ENCODE results near the gene ARL6IP5. TPM values are rescaled to one million over a fixed set of nuclear protein-coding genes. Genes with fewer than 3 reads are reported as not detected.

The ARL6IP5 gene
- total and polyA plus RNA-seq, 4 donors = 25.1 to 46.0 (median 33.8) TPM

DNA sequence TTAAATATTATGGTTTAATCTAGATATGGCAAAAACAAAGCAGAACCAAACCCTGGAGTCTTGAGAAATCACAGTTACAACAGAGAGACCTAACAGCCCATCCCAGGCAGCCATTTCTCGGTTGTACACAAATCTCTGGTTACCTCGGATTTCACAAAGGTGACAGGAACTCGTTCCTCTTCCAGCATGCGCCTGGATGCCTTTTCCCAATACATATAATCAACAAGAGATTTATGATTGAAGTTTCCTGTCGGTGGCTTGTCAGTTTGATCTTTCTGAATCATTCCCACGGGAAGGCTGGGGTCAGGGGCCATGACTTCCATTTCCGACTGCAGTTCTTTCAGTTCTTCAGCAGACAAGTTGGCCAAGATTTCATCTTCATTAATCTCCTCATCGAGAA lies 37.2 kb downstream of the ARL6IP5 start:
- DNase-seq (ENCODE audit: low spot score) = no peak
- WGBS = 57% methylated on average over 8 of the region's 8 CpGs
- no peaks in the 10 kb centered on the region for H3K36me3 ChIP-seq (ENCODE audit: control insufficient read depth in 4 of 4, insufficient read depth in 3 of 4, low read depth in 1 of 4, low read length in 3 of 4)
- no peaks in the 10 kb centered on the region for H3K27me3 ChIP-seq (ENCODE audit: control insufficient read depth in 4 of 4, insufficient read depth in 4 of 4, low read length in 3 of 4)
- no peak overlapping the region for H3K27ac ChIP-seq (ENCODE audit: low read depth in 1 of 2, low read length in 2 of 2)
- no peak for TF ChIP-seq EGR1 (IDR thresholded peaks at IDR 0.05; ENCODE audit: low read depth in 2 of 2)
- TF ChIP-seq JUND (IDR thresholded peaks at IDR 0.05) = no peak
- TF ChIP-seq, protein P1, sequence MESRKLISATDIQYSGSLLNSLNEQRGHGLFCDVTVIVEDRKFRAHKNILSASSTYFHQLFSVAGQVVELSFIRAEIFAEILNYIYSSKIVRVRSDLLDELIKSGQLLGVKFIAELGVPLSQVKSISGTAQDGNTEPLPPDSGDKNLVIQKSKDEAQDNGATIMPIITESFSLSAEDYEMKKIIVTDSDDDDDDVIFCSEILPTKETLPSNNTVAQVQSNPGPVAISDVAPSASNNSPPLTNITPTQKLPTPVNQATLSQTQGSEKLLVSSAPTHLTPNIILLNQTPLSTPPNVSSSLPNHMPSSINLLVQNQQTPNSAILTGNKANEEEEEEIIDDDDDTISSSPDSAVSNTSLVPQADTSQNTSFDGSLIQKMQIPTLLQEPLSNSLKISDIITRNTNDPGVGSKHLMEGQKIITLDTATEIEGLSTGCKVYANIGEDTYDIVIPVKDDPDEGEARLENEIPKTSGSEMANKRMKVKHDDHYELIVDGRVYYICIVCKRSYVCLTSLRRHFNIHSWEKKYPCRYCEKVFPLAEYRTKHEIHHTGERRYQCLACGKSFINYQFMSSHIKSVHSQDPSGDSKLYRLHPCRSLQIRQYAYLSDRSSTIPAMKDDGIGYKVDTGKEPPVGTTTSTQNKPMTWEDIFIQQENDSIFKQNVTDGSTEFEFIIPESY (IDR thresholded peaks at IDR 0.05) = no peak
- no peak for TF ChIP-seq RXRA (IDR thresholded peaks at IDR 0.05)
- no peak for TF ChIP-seq REST (IDR thresholded peaks at IDR 0.05)
- TF ChIP-seq FOXA2 (IDR thresholded peaks at IDR 0.05) = no peak
- TF ChIP-seq, protein P2, sequence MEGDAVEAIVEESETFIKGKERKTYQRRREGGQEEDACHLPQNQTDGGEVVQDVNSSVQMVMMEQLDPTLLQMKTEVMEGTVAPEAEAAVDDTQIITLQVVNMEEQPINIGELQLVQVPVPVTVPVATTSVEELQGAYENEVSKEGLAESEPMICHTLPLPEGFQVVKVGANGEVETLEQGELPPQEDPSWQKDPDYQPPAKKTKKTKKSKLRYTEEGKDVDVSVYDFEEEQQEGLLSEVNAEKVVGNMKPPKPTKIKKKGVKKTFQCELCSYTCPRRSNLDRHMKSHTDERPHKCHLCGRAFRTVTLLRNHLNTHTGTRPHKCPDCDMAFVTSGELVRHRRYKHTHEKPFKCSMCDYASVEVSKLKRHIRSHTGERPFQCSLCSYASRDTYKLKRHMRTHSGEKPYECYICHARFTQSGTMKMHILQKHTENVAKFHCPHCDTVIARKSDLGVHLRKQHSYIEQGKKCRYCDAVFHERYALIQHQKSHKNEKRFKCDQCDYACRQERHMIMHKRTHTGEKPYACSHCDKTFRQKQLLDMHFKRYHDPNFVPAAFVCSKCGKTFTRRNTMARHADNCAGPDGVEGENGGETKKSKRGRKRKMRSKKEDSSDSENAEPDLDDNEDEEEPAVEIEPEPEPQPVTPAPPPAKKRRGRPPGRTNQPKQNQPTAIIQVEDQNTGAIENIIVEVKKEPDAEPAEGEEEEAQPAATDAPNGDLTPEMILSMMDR (IDR thresholded peaks at IDR 0.05; ENCODE audit: low read depth, low read length, missing input control) = no peak
- no peak for TF ChIP-seq TAF1 (conservative IDR thresholded peaks at IDR 0.05)
- no peak for TF ChIP-seq NR2F2 (IDR thresholded peaks at IDR 0.05)
- TF ChIP-seq RAD21 (IDR thresholded peaks at IDR 0.05) = no peak
- TF ChIP-seq FOXA1 (IDR thresholded peaks at IDR 0.05) = no peak
- TF ChIP-seq HNF4G (IDR thresholded peaks at IDR 0.05) = no peak
- TF ChIP-seq YY1 (IDR thresholded peaks at IDR 0.05) = no peak
- TF ChIP-seq HNF4A (conservative IDR thresholded peaks at IDR 0.05) = no peak
- H3K9me3 ChIP-seq (ENCODE audit: control insufficient read depth in 4 of 4, low read length in 3 of 4) = no peaks in the 10 kb centered on the region
- H3K4me3 ChIP-seq (ENCODE audit: low read depth in 1 of 3, low read length in 3 of 3) = no peak overlapping the region
- H3K4me1 ChIP-seq (ENCODE audit: control insufficient read depth in 4 of 4, insufficient read depth in 4 of 4, low read length in 3 of 4) = no peaks in the 10 kb centered on the region
- no peak overlapping the region for H3K9ac ChIP-seq (ENCODE audit: low read depth in 1 of 2, low read length in 2 of 2)

- Histone ChIP-seq H3K9ac (ENCODE audit: low read depth in 1 of 2, low read length in 2 of 2) (no peak within 1 kb of the TSS), H3K36me3 (ENCODE audit: control insufficient read depth in 4 of 4, insufficient read depth in 3 of 4, low read depth in 1 of 4, low read length in 3 of 4) (no peaks in the 10 kb centered on the region), H3K9me3 (ENCODE audit: control insufficient read depth in 4 of 4, low read length in 3 of 4) (no peaks in the 10 kb centered on the region), H3K4me1 (ENCODE audit: control insufficient read depth in 4 of 4, insufficient read depth in 4 of 4, low read length in 3 of 4) (no peaks in the 10 kb centered on the region), H3K27me3 (ENCODE audit: control insufficient read depth in 4 of 4, insufficient read depth in 4 of 4, low read length in 3 of 4) (no peaks in the 10 kb centered on the region), H3K4me3 (ENCODE audit: low read depth in 1 of 3, low read length in 3 of 3) (no peak within 1 kb of the TSS), H3K27ac (ENCODE audit: low read depth in 1 of 2, low read length in 2 of 2) (no peak within 1 kb of the TSS)
- no peak for DNase-seq (ENCODE audit: low spot score)
- WGBS = 80% methylated on average over 3 of the region's 3 CpGs
- TF ChIP-seq RXRA (IDR thresholded peaks at IDR 0.05) (no peak), FOXA2 (IDR thresholded peaks at IDR 0.05) (no peak), REST (IDR thresholded peaks at IDR 0.05) (no peak), HNF4A (conservative IDR thresholded peaks at IDR 0.05) (no peak), JUND (IDR thresholded peaks at IDR 0.05) (no peak), HNF4G (IDR thresholded peaks at IDR 0.05) (no peak), FOXA1 (IDR thresholded peaks at IDR 0.05) (no peak), NR2F2 (IDR thresholded peaks at IDR 0.05) (no peak), YY1 (IDR thresholded peaks at IDR 0.05) (no peak), RAD21 (IDR thresholded peaks at IDR 0.05) (no peak), MAX (IDR thresholded peaks at IDR 0.05) (no peak), SP1 (IDR thresholded peaks at IDR 0.05) (no peak), EGR1 (IDR thresholded peaks at IDR 0.05; ENCODE audit: low read depth in 2 of 2) (no peak)
- TF ChIP-seq, protein P2 (IDR thresholded peaks at IDR 0.05; ENCODE audit: low read depth, low read length, missing input control) = no peak
Measured at GRCh38 chr3:69122403-69122802, 37.7 kb downstream of the ARL6IP5 start, which contains the start of gene LMOD3. TSS of gene LMOD3 (minus strand) at chr3:69122595. CDS start at chr3:69122386, 209 bp downstream.
